Measurements from ENCODE around the gene PAFAH1B2.
"Not testable (repeated sequence)": the region's sequence is repeated elsewhere in the genome, so short reads cannot be mapped to it uniquely, and the experiment has no call there.

The PAFAH1B2 gene

GRCh38 chr11:117179048-117179999, 35.2 kb downstream of the PAFAH1B2 start:
- FAIRE-seq, result no peak
- TF ChIP-seq POLR2A (IDR thresholded peaks at IDR 0.05; ENCODE audit: low read depth, low read length) (no peak), TAF1 (IDR thresholded peaks at IDR 0.05; ENCODE audit: borderline replicate concordance, low read depth, low read length) (no peak)
- DNase-seq (ENCODE audit: insufficient read length), result no peak

- DNase-seq (ENCODE audit: insufficient read length), result no peak
- no peak for FAIRE-seq
- no peak for TF ChIP-seq POLR2A (IDR thresholded peaks at IDR 0.05; ENCODE audit: low read depth, low read length)
Observed at GRCh38 chr11:117180020-117180419, 35.9 kb downstream of the PAFAH1B2 start.

- DNase-seq (ENCODE audit: insufficient read length) (no peak), FAIRE-seq (peak; percentile 95)
- TF ChIP-seq POLR2A (IDR thresholded peaks at IDR 0.05; ENCODE audit: low read depth, low read length), result no peak
- TF ChIP-seq POLR2AphosphoS5 (IDR thresholded peaks at IDR 0.05; ENCODE audit: low read depth, low read length), result no peak
- TF ChIP-seq TAF1 (IDR thresholded peaks at IDR 0.05; ENCODE audit: borderline replicate concordance, low read depth, low read length), result no peak
Observed at GRCh38 chr11:117180661-117181585, 36.8 kb downstream of the PAFAH1B2 start.

- TF ChIP-seq POLR2AphosphoS5 (IDR thresholded peaks at IDR 0.05; ENCODE audit: low read depth, low read length) (no peak), TAF1 (IDR thresholded peaks at IDR 0.05; ENCODE audit: borderline replicate concordance, low read depth, low read length) (no peak)
- no peak for DNase-seq (ENCODE audit: insufficient read length)
- no peak for FAIRE-seq
Observed at GRCh38 chr11:117181586-117182550, 37.8 kb downstream of the PAFAH1B2 start.

GRCh38 chr11:117182551-117182935, 38.5 kb downstream of the PAFAH1B2 start:
- DNase-seq (ENCODE audit: insufficient read length) (no peak), FAIRE-seq (no peak)
- TF ChIP-seq TAF1 (IDR thresholded peaks at IDR 0.05; ENCODE audit: borderline replicate concordance, low read depth, low read length) (no peak), POLR2A (IDR thresholded peaks at IDR 0.05; ENCODE audit: low read depth, low read length) (no peak), POLR2AphosphoS5 (IDR thresholded peaks at IDR 0.05; ENCODE audit: low read depth, low read length) (no peak)

GRCh38 chr11:117183178-117183577, 39.1 kb downstream of the PAFAH1B2 start:
- FAIRE-seq; DNase-seq (ENCODE audit: insufficient read length): not testable (repeated sequence)

GRCh38 chr11:117183724-117184349, 39.8 kb downstream of the PAFAH1B2 start:
- no peak for DNase-seq (ENCODE audit: insufficient read length)
- FAIRE-seq, result no peak
- no peak for TF ChIP-seq TAF1 (IDR thresholded peaks at IDR 0.05; ENCODE audit: borderline replicate concordance, low read depth, low read length)
- no peak for TF ChIP-seq POLR2A (IDR thresholded peaks at IDR 0.05; ENCODE audit: low read depth, low read length)
- TF ChIP-seq POLR2AphosphoS5 (IDR thresholded peaks at IDR 0.05; ENCODE audit: low read depth, low read length), result no peak

GRCh38 chr11:117185736-117186430, 41.8 kb downstream of the PAFAH1B2 start:
- peak; percentile 78 for FAIRE-seq

GRCh38 chr11:117186431-117186761, 42.3 kb downstream of the PAFAH1B2 start:
- no peak for FAIRE-seq
- no peak for TF ChIP-seq TAF1 (IDR thresholded peaks at IDR 0.05; ENCODE audit: borderline replicate concordance, low read depth, low read length)
- no peak for TF ChIP-seq POLR2AphosphoS5 (IDR thresholded peaks at IDR 0.05; ENCODE audit: low read depth, low read length)
- no peak for TF ChIP-seq POLR2A (IDR thresholded peaks at IDR 0.05; ENCODE audit: low read depth, low read length)
- no peak for DNase-seq (ENCODE audit: insufficient read length)

More at GRCh38 chr11:117185736-117186430, 41.8 kb downstream of the PAFAH1B2 start:
- TF ChIP-seq POLR2A (IDR thresholded peaks at IDR 0.05; ENCODE audit: low read depth, low read length) (no peak), POLR2AphosphoS5 (IDR thresholded peaks at IDR 0.05; ENCODE audit: low read depth, low read length) (no peak), TAF1 (IDR thresholded peaks at IDR 0.05; ENCODE audit: borderline replicate concordance, low read depth, low read length) (no peak)
- no peak for DNase-seq (ENCODE audit: insufficient read length)

GRCh38 chr11:117187007-117187406, 42.9 kb downstream of the PAFAH1B2 start:
- FAIRE-seq (no peak), DNase-seq (ENCODE audit: insufficient read length) (no peak)
- no peak for TF ChIP-seq TAF1 (IDR thresholded peaks at IDR 0.05; ENCODE audit: borderline replicate concordance, low read depth, low read length)
- TF ChIP-seq POLR2AphosphoS5 (IDR thresholded peaks at IDR 0.05; ENCODE audit: low read depth, low read length), result no peak
- TF ChIP-seq POLR2A (IDR thresholded peaks at IDR 0.05; ENCODE audit: low read depth, low read length), result no peak

Data from GM12892 (cell line).